K562 (cell line): Measurements from ENCODE around the gene TP53BP2. TPM values are rescaled to one million over a fixed set of nuclear protein-coding genes. Genes with fewer than 3 reads are reported as not detected.

ENCODE experiments used
- DMBX1 ChIP-seq: fragments of 250-450 bp; sonication (Bioruptor Pico); IDR thresholded peaks from 2 replicates; pipeline ENCODE4 v1.8.0; 2022; ENCODE audit warnings: inconsistent platforms, mild to moderate bottlenecking, moderate library complexity, borderline replicate concordance
- NCOA1 ChIP-seq: fragments of 450-650 bp; IDR thresholded peaks from 2 replicates; pipeline ENCODE4 v1.6.1; 2016; ENCODE audit warnings: low read depth
- PTBP1 ChIP-seq: fragments of 200-400 bp; formaldehyde crosslinking; IDR thresholded peaks from 2 replicates; pipeline ENCODE4 v1.6.1; 2017; ENCODE audit warnings: low read depth, low read length
- RFX5 ChIP-seq: IDR thresholded peaks from 2 replicates; pipeline ENCODE4 v1.6.1; 2011; ENCODE audit warnings: low read depth, mild to moderate bottlenecking, improper control_type of control experiment, low read length
- SNIP1 ChIP-seq: fragments of 450-650 bp; IDR thresholded peaks from 2 replicates; pipeline ENCODE4 v1.7.1; 2017; ENCODE audit warnings: low read depth, mild to moderate bottlenecking
- TAF7 ChIP-seq: fragments of 450-650 bp; IDR thresholded peaks from 2 replicates; pipeline ENCODE4 v1.6.1; 2016; ENCODE audit warnings: missing genetic modification characterization, missing compliant biosample characterization
- TCF7 ChIP-seq: sonication (generic); IDR thresholded peaks from 2 replicates; pipeline ENCODE4 v1.6.1; 2016; ENCODE audit warnings: antibody characterized with exemption, borderline replicate concordance
- WHSC1 ChIP-seq: IDR thresholded peaks from one replicate; pipeline ENCODE4 v1.6.1; 2012; ENCODE audit warnings: low read length, control low read depth, inconsistent platforms
- YY1 ChIP-seq, 3 experiments: IDR thresholded peaks; 2 replicates each; pipeline ENCODE4 v1.6.1; 2011; ENCODE audit warnings: low read length in 2 of 3, mild to moderate bottlenecking in 2 of 3, moderate library complexity in 2 of 3, borderline replicate concordance in 1 of 3, control low read depth in 1 of 3, low read depth in 1 of 3; ENCODE audit not compliant: insufficient read depth in 3 of 3, insufficient replicate concordance in 2 of 3, control insufficient read depth in 1 of 3, insufficient read length in 1 of 3; ENCODE audit errors: extremely low read depth in 1 of 3
- ZBTB17 ChIP-seq: fragments of 450-650 bp; formaldehyde crosslinking; IDR thresholded peaks from 2 replicates; pipeline ENCODE4 v1.4.0; 2020; ENCODE audit warnings: mild to moderate bottlenecking
- ZNF785 ChIP-seq: fragments of 250-450 bp; sonication (Bioruptor Pico); IDR thresholded peaks from 2 replicates; pipeline ENCODE4 v1.4.0; 2020; ENCODE audit warnings: mild to moderate bottlenecking
- polyA plus RNA-seq, 8 experiments: library from polyadenylated mRNA; depleted of rRNA in 4 of 8; stranded (reverse) in 5 of 8; unstranded in 3 of 8; fragments of >200 nt; fragmentation: Nextera tagmentation in 2 of 8; fragmentation: Illumina TruSeq in 1 of 8; extraction: Ambion mirVana in 2 of 8; extraction: Trizol in 1 of 8; gene quantifications; 2 replicates each; pipeline versions ENCODE4 v1.2.1 to v1.2.3, GENCODE V29; 2011 to 2014; ENCODE audit warnings: inconsistent platforms in 1 of 8, missing spikeins in 1 of 8
- total RNA-seq, 7 experiments: library from RNA; depleted of rRNA in 6 of 7; stranded (reverse); fragments of >200 nt in 6 of 7; fragmentation: Illumina TruSeq in 2 of 7; extraction: Trizol in 2 of 7; gene quantifications; 2 replicates each; pipeline versions ENCODE4 v1.2.1 to v1.2.3, GENCODE V29; 2011 to 2021; ENCODE audit warnings: low replicate concordance in 1 of 7
- TF ChIP-seq, protein P1 (sequence below): sonication (generic); formaldehyde crosslinking; IDR thresholded peaks from 2 replicates; pipeline ENCODE4 v1.8.1; 2022; ENCODE audit warnings: missing genetic modification reagents
- TF ChIP-seq, protein P2 (sequence below): fragments of 450-650 bp; IDR thresholded peaks from 2 replicates; pipeline ENCODE4 v1.6.1; 2016; ENCODE audit warnings: low read depth
- TF ChIP-seq, protein P3 (sequence below): sonication (generic); formaldehyde crosslinking; IDR thresholded peaks from 2 replicates; pipeline ENCODE4 v1.4.0; 2020; ENCODE audit warnings: mild to moderate bottlenecking, missing genetic modification reagents
- TF ChIP-seq, protein P4 (sequence below), 2 experiments: fragments of 450-650 bp in 1 of 2; sonication (generic) in 1 of 2; formaldehyde crosslinking; conservative IDR thresholded peaks; 2 replicates each; pipeline versions ENCODE4 v1.4.0 to v1.8.1; 2020 to 2022; ENCODE audit warnings: mild to moderate bottlenecking in 1 of 2, missing genetic modification reagents in 1 of 2
- TF ChIP-seq, protein P5 (sequence below): fragments of 250-450 bp; sonication (Bioruptor Pico); IDR thresholded peaks from 2 replicates; pipeline ENCODE4 v1.8.0; 2021; ENCODE audit warnings: moderate library complexity, mild to moderate bottlenecking, inconsistent platforms

Gene TP53BP2
- total and polyA plus RNA-seq, 9 of the 15 experiments (the other 6 are each of a cell fraction or from before 2014, with no cell fraction given): 17.0 to 69.6 (median 40.1) TPM

DNA sequence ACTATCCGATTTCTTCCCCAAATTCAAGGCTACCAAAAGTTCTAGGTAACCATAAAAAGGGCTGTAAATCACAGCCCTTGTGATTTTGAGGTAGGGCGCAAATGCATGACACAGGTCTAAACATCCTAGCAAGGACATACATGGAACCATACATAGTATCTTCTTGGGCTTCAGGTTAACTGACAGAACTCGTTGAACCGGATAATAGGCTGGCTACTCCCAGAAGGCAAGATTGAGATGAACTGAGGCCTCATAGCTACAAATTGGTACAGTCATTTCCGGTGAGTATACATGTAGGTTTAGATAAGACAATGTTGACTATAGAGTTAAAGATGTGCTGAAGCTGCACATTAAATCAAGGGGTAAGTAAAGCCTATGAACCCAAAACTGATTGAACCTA is 27.3 kb upstream of the TP53BP2 start (continued):
- TF ChIP-seq YY1 (IDR thresholded peaks at IDR 0.05; ENCODE audit: borderline replicate concordance in 1 of 3, control insufficient read depth in 1 of 3, extremely low read depth in 1 of 3, insufficient read depth in 3 of 3, insufficient read length in 1 of 3, insufficient replicate concordance in 2 of 3, low read depth in 1 of 3, low read length in 2 of 3) (no peak), SNIP1 (no peak), PTBP1 (no peak), NCOA1 (peak; percentile 49; the same call in 1 of the 2 replicates), ZBTB17 (CRISPR knock-in tag) (0 out of 2 replicates have a peak, but pooled peaks have one; percentile 57), WHSC1 (no peak), TCF7 (no peak), ZNF785 (no peak), DMBX1 (peak; percentile 66; the same call in 1 of the 2 replicates), RFX5 (no peak), TAF7 (tag) (no peak)
- TF ChIP-seq, protein P1, sequence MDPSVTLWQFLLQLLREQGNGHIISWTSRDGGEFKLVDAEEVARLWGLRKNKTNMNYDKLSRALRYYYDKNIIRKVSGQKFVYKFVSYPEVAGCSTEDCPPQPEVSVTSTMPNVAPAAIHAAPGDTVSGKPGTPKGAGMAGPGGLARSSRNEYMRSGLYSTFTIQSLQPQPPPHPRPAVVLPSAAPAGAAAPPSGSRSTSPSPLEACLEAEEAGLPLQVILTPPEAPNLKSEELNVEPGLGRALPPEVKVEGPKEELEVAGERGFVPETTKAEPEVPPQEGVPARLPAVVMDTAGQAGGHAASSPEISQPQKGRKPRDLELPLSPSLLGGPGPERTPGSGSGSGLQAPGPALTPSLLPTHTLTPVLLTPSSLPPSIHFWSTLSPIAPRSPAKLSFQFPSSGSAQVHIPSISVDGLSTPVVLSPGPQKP: no peak
- TF ChIP-seq, protein P2, sequence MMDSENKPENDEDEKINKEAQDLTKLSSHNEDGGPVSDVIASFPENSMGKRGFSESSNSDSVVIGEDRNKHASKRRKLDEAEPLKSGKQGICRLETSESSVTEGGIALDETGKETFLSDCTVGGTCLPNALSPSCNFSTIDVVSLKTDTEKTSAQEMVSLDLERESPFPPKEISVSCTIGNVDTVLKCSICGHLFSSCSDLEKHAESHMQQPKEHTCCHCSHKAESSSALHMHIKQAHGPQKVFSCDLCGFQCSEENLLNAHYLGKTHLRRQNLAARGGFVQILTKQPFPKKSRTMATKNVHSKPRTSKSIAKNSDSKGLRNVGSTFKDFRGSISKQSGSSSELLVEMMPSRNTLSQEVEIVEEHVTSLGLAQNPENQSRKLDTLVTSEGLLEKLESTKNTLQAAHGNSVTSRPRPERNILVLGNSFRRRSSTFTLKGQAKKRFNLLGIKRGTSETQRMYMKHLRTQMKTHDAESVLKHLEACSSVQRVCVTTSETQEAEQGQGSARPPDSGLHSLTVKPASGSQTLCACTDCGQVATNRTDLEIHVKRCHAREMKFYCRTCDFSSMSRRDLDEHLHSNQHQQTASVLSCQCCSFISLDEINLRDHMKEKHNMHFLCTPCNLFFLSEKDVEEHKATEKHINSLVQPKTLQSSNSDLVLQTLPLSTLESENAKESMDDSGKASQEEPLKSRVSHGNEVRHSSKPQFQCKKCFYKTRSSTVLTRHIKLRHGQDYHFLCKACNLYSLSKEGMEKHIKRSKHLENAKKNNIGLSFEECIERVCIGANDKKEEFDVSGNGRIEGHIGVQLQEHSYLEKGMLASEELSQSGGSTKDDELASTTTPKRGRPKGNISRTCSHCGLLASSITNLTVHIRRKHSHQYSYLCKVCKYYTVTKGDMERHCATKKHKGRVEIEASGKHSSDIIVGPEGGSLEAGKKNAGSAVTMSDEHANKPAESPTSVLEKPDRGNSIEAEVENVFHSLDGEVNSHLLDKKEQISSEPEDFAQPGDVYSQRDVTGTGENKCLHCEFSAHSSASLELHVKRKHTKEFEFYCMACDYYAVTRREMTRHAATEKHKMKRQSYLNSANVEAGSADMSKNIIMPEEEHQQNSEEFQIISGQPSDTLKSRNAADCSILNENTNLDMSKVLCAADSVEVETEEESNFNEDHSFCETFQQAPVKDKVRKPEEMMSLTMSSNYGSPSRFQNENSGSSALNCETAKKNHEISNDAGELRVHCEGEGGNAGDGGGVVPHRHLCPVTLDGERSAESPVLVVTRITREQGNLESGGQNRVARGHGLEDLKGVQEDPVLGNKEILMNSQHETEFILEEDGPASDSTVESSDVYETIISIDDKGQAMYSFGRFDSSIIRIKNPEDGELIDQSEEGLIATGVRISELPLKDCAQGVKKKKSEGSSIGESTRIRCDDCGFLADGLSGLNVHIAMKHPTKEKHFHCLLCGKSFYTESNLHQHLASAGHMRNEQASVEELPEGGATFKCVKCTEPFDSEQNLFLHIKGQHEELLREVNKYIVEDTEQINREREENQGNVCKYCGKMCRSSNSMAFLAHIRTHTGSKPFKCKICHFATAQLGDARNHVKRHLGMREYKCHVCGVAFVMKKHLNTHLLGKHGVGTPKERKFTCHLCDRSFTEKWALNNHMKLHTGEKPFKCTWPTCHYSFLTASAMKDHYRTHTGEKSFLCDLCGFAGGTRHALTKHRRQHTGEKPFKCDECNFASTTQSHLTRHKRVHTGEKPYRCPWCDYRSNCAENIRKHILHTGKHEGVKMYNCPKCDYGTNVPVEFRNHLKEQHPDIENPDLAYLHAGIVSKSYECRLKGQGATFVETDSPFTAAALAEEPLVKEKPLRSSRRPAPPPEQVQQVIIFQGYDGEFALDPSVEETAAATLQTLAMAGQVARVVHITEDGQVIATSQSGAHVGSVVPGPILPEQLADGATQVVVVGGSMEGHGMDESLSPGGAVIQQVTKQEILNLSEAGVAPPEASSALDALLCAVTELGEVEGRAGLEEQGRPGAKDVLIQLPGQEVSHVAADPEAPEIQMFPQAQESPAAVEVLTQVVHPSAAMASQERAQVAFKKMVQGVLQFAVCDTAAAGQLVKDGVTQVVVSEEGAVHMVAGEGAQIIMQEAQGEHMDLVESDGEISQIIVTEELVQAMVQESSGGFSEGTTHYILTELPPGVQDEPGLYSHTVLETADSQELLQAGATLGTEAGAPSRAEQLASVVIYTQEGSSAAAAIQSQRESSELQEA: no peak
- TF ChIP-seq, protein P3, sequence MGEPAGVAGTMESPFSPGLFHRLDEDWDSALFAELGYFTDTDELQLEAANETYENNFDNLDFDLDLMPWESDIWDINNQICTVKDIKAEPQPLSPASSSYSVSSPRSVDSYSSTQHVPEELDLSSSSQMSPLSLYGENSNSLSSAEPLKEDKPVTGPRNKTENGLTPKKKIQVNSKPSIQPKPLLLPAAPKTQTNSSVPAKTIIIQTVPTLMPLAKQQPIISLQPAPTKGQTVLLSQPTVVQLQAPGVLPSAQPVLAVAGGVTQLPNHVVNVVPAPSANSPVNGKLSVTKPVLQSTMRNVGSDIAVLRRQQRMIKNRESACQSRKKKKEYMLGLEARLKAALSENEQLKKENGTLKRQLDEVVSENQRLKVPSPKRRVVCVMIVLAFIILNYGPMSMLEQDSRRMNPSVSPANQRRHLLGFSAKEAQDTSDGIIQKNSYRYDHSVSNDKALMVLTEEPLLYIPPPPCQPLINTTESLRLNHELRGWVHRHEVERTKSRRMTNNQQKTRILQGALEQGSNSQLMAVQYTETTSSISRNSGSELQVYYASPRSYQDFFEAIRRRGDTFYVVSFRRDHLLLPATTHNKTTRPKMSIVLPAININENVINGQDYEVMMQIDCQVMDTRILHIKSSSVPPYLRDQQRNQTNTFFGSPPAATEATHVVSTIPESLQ (CRISPR knock-in tag): no peak
- TF ChIP-seq, protein P4, sequence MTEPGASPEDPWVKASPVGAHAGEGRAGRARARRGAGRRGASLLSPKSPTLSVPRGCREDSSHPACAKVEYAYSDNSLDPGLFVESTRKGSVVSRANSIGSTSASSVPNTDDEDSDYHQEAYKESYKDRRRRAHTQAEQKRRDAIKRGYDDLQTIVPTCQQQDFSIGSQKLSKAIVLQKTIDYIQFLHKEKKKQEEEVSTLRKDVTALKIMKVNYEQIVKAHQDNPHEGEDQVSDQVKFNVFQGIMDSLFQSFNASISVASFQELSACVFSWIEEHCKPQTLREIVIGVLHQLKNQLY (CRISPR knock-in tag; conservative IDR thresholded peaks at IDR 0.05): no peak
- TF ChIP-seq, protein P5, sequence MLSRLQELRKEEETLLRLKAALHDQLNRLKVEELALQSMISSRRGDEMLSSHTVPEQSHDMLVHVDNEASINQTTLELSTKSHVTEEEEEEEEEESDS (CRISPR knock-in tag): no peak
